Tibial nerve (tissue), 4 donors: ENCODE data around the gene HMG20B.

Experiments used
- EP300 ChIP-seq, 2 donors: sonication (generic); formaldehyde crosslinking; IDR thresholded peaks; one replicate each; pipeline ENCODE4 v1.6.1; 2017; ENCODE audit warnings: antibody characterized with exemption in 2 of 2, mild to moderate bottlenecking in 1 of 2
- POLR2A ChIP-seq, 2 donors: fragments of 450-650 bp; IDR thresholded peaks; one replicate each; pipeline ENCODE4 v1.6.1; 2017; ENCODE audit warnings: antibody characterized with exemption in 2 of 2, mild to moderate bottlenecking in 2 of 2, moderate library complexity in 2 of 2
- TF ChIP-seq, protein P1 (sequence below), 5 experiments: fragments of 200-600 bp in 3 of 5; fragments of 450-650 bp in 2 of 5; sonication (generic) in 3 of 5; IDR thresholded peaks; one replicate each; pipeline ENCODE4 v1.5.1; 2016 to 2019; ENCODE audit warnings: antibody characterized with exemption in 5 of 5, mild to moderate bottlenecking in 3 of 5, moderate library complexity in 2 of 5

DNA sequence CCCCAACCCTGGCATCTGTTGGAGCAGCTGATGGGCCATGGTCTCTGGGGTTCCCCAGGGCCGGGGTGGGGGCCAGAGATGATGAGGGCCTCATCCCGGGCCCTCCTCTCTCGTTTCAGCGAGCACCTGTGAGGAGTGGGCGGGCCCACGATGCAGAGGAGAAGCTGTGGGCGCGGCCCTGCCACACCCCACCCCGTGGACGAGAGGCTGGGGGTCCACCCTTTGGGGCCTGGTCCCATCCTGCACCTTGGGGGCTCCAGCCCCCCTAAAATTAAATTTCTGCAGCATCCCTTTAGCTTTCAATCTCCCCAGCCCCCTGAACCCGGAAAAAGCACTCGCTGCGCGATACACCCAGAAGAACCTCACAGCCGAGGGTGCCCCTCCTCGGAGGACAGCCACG lies 5.6 kb downstream of the HMG20B start:
- TF ChIP-seq, protein P1, sequence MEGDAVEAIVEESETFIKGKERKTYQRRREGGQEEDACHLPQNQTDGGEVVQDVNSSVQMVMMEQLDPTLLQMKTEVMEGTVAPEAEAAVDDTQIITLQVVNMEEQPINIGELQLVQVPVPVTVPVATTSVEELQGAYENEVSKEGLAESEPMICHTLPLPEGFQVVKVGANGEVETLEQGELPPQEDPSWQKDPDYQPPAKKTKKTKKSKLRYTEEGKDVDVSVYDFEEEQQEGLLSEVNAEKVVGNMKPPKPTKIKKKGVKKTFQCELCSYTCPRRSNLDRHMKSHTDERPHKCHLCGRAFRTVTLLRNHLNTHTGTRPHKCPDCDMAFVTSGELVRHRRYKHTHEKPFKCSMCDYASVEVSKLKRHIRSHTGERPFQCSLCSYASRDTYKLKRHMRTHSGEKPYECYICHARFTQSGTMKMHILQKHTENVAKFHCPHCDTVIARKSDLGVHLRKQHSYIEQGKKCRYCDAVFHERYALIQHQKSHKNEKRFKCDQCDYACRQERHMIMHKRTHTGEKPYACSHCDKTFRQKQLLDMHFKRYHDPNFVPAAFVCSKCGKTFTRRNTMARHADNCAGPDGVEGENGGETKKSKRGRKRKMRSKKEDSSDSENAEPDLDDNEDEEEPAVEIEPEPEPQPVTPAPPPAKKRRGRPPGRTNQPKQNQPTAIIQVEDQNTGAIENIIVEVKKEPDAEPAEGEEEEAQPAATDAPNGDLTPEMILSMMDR (IDR thresholded peaks at IDR 0.05) = no peak
- TF ChIP-seq EP300 (IDR thresholded peaks at IDR 0.05) (no peak), POLR2A (IDR thresholded peaks at IDR 0.05) (no peak)
